Endothelial cell of umbilical vein (primary cell): ENCODE measurements around the gene SLC39A11. TPM values are rescaled to one million over a fixed set of nuclear protein-coding genes. Genes with fewer than 3 reads are reported as not detected.

Experiments used
- BruUV-seq: library from RNA; stranded (reverse); fragments of 400-500 nt; replicated peaks from 2 replicates; lab custom pipeline; 2021; lab: Mats Ljungman, UMichigan
- CTCF ChIA-PET: fragments of 300-600, 350-600 bp; sonication (Branson Sonifier 250); formaldehyde crosslinking; loops from one replicate; lab custom pipeline; 2021; ENCODE audit warnings: antibody characterized with exemption, inconsistent platforms; lab: Charles Lee
- POLR2A ChIA-PET: fragments of 300-600, 350-600 bp; sonication (Branson Sonifier 250); formaldehyde crosslinking; loops from one replicate; lab custom pipeline; 2021; ENCODE audit warnings: antibody characterized with exemption, inconsistent platforms; lab: Charles Lee
- DNase-seq: peaks from one replicate; pipeline ENCODE4 v3.0.0-alpha.2; 2011; ENCODE audit warnings: low read depth, low spot score
- FAIRE-seq: peaks from 2 replicates; lab custom pipeline; 2011; peaks lifted over from hg19 to GRCh38; lab: Jason Lieb, UNC
- H2AFZ ChIP-seq: 2 replicates; pipeline ENCODE4 v1.6.0; 2012; ENCODE audit warnings: low read depth, low read length, control low read depth, inconsistent platforms
- H3K27ac ChIP-seq: 2 replicates; pipeline ENCODE4 v1.5.1; 2011; ENCODE audit warnings: low read depth, mild to moderate bottlenecking, control low read depth, low read length, moderate library complexity; ENCODE audit not compliant: insufficient read depth
- H3K27me3 ChIP-seq, 2 experiments: 2 replicates each; pipeline versions ENCODE4 v1.6.0 to v1.6.1; 2011; ENCODE audit warnings: low read length in 2 of 2, mixed read lengths in 1 of 2; ENCODE audit not compliant: control insufficient read depth in 2 of 2, insufficient read depth in 2 of 2
- H3K36me3 ChIP-seq, 2 experiments: 2 replicates in 1 of 2; 3 replicates in 1 of 2; pipeline ENCODE4 v1.5.1; 2011; ENCODE audit warnings: low read length in 2 of 2, mild to moderate bottlenecking in 1 of 2, moderate library complexity in 1 of 2; ENCODE audit not compliant: control insufficient read depth in 2 of 2, insufficient read depth in 2 of 2; ENCODE audit errors: extremely low read depth in 1 of 2
- H3K4me1 ChIP-seq: 3 replicates; pipeline ENCODE4 v1.5.1; 2011; ENCODE audit warnings: mild to moderate bottlenecking, low read length; ENCODE audit not compliant: control insufficient read depth, insufficient read depth; ENCODE audit errors: extremely low read depth
- H3K4me2 ChIP-seq: 2 replicates; pipeline ENCODE4 v1.6.1; 2011; ENCODE audit warnings: low read length, control low read depth, mixed read lengths; ENCODE audit not compliant: insufficient read depth
- H3K4me3 ChIP-seq, 3 experiments: fragments of 200-600 bp in 1 of 3; sonication (generic), shearing (Covaris generic) in 1 of 3; replicated peaks in 1 of 3; 2 replicates each; pipeline ENCODE4 v1.5.1; 2011 to 2016; ENCODE audit warnings: control low read depth in 3 of 3, low read length in 3 of 3, mild to moderate bottlenecking in 2 of 3, inconsistent platforms in 1 of 3, low read depth in 1 of 3, moderate library complexity in 1 of 3; ENCODE audit not compliant: insufficient read depth in 1 of 3
- H3K79me2 ChIP-seq: 2 replicates; pipeline ENCODE4 v1.6.0; 2012; ENCODE audit warnings: low read length, inconsistent platforms; ENCODE audit not compliant: control insufficient read depth, insufficient read depth
- H3K9ac ChIP-seq: replicated peaks from 2 replicates; pipeline ENCODE3; 2011; ENCODE audit warnings: low read length, control low read depth; ENCODE audit not compliant: insufficient read depth; ENCODE audit errors: extremely low read depth
- H3K9me1 ChIP-seq: replicated peaks from 3 replicates; pipeline ENCODE4 v1.6.0; 2011; ENCODE audit warnings: mild to moderate bottlenecking, low read length; ENCODE audit not compliant: control insufficient read depth, insufficient read depth; ENCODE audit errors: extremely low read depth
- H3K9me3 ChIP-seq: replicated peaks from 2 replicates; pipeline ENCODE4 v1.5.1; 2012; ENCODE audit warnings: low read length, inconsistent platforms; ENCODE audit not compliant: control insufficient read depth, insufficient read depth
- H4K20me1 ChIP-seq: replicated peaks from 2 replicates; pipeline ENCODE3; 2011; ENCODE audit warnings: mild to moderate bottlenecking, low read length; ENCODE audit not compliant: control insufficient read depth, insufficient read depth; ENCODE audit errors: extremely low read depth
- EZH2 ChIP-seq: IDR thresholded peaks from 2 replicates; pipeline ENCODE4 v1.6.1; 2012; ENCODE audit warnings: borderline replicate concordance, low read depth, mild to moderate bottlenecking, moderate library complexity, low read length, inconsistent platforms; ENCODE audit not compliant: severe bottlenecking
- FOS ChIP-seq: IDR thresholded peaks from 2 replicates; pipeline ENCODE4 v1.6.1; 2011; ENCODE audit warnings: mild to moderate bottlenecking, low read length, moderate library complexity, borderline replicate concordance; ENCODE audit not compliant: insufficient read depth
- GATA2 ChIP-seq: IDR thresholded peaks from 2 replicates; pipeline ENCODE4 v1.7.0; 2011; ENCODE audit warnings: low read depth, mild to moderate bottlenecking, moderate library complexity, mixed read lengths, low read length; ENCODE audit not compliant: insufficient read length, insufficient read depth
- JUN ChIP-seq: IDR thresholded peaks from 2 replicates; pipeline ENCODE4 v1.6.1; 2011; ENCODE audit warnings: borderline replicate concordance, low read depth; ENCODE audit not compliant: insufficient read length, insufficient read depth
- MYC ChIP-seq: IDR thresholded peaks from one replicate; pipeline ENCODE4 v1.6.1; 2011; ENCODE audit warnings: mild to moderate bottlenecking, low read depth, low read length
- POLR2A ChIP-seq: IDR thresholded peaks from 2 replicates; pipeline ENCODE4 v1.6.1; 2012; ENCODE audit warnings: low read depth, mild to moderate bottlenecking, control low read depth, low read length
- POLR2AphosphoS5 ChIP-seq: IDR thresholded peaks from 2 replicates; pipeline ENCODE4 v1.6.1; 2012; ENCODE audit warnings: low read depth, mild to moderate bottlenecking, control low read depth, low read length, moderate library complexity; ENCODE audit not compliant: insufficient read depth
- dilution Hi-C: fragments of 300-500 bp; cut with MboI; formaldehyde crosslinking; loops from one replicate; pipeline ENCODE4 v1.15.0; 2019; ENCODE audit warnings: low sequenced_read_pairs; ENCODE audit not compliant: extremely low pct_ligation_motif_present
- intact Hi-C: fragments of 100-400 bp; cut with micrococcal nuclease; formaldehyde crosslinking; loops from one replicate; pipeline ENCODE4 v1.10.0; 2022
- polyA plus RNA-seq, 4 experiments: library from polyadenylated mRNA; depleted of rRNA in 3 of 4; stranded (reverse) in 3 of 4; unstranded in 1 of 4; fragments of >200 nt; gene quantifications; 2 replicates each; pipeline versions ENCODE4 v1.2.1 to v1.2.3, GENCODE V29; 2011 to 2012; ENCODE audit warnings: missing spikeins in 1 of 4
- total RNA-seq: library from RNA; stranded (reverse); gene quantifications from 2 replicates; pipeline ENCODE4 v1.2.3, GENCODE V29; 2021
- TF ChIP-seq, protein P1 (sequence below): IDR thresholded peaks from 2 replicates; pipeline ENCODE4 v1.6.1; 2011; ENCODE audit not compliant: insufficient read depth, insufficient read length
- TF ChIP-seq, protein P2 (sequence below), 2 donors: IDR thresholded peaks; 1 replicate in 1 of 2; 2 replicates in 1 of 2; pipeline ENCODE4 v1.5.1; 2011; ENCODE audit warnings: low read length in 2 of 2, mild to moderate bottlenecking in 2 of 2, moderate library complexity in 2 of 2, control low read depth in 1 of 2, inconsistent platforms in 1 of 2, low read depth in 1 of 2; ENCODE audit not compliant: insufficient read depth in 1 of 2; ENCODE audit errors: extremely low read depth in 1 of 2

SLC39A11 gene
- total and polyA plus RNA-seq, 2 donors (not counting 3 experiments of a cell fraction or from before 2014, with no cell fraction given): 8.1 to 11.9 TPM

DNA sequence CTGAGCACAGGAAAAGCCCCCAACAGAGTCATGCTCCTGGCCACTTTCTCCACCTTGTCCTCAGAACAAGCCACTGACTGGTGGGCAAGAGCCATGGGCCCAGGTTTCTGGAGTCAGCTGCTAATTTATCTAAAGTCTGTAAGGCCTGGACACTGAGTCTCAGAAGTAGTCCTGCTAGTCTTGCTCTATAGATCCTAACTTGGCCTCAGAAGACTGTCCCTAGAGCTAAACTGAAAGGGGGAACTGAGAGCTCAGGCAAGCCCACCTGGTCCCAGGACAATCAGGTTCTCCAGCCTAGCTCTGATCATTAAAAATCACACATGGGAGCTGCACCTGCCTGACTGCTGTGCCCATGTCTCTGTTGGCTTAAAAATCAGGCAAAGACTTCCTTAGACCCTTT is 485.8 kb downstream of the SLC39A11 start:
- no peaks in the 10 kb centered on the region for H3K79me2 ChIP-seq
- dilution Hi-C loops (no loop called here), intact Hi-C loops (no loop called here)
- no peaks in the 10 kb centered on the region for H3K36me3 ChIP-seq
- H3K9me1 ChIP-seq: no peaks in the 10 kb centered on the region
- no peaks in the 10 kb centered on the region for H3K4me1 ChIP-seq
- H3K9ac ChIP-seq: no peak overlapping the region
- FAIRE-seq: no peak
- ChIA-PET POLR2A (no interaction called here), CTCF (no interaction called here)
- H3K4me2 ChIP-seq: no peak overlapping the region
- DNase-seq: no peak
- no peak overlapping the region for H3K27ac ChIP-seq
- no peaks in the 10 kb centered on the region for H4K20me1 ChIP-seq
- no peaks in the 10 kb centered on the region for H3K27me3 ChIP-seq
- H2AFZ ChIP-seq: no peak overlapping the region
- no peaks in the 10 kb centered on the region for H3K9me3 ChIP-seq
- TF ChIP-seq, protein P1, sequence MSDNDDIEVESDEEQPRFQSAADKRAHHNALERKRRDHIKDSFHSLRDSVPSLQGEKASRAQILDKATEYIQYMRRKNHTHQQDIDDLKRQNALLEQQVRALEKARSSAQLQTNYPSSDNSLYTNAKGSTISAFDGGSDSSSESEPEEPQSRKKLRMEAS: no peak
- TF ChIP-seq EZH2: no peak
- TF ChIP-seq GATA2: no peak
- no peak for TF ChIP-seq MYC
- no peak for TF ChIP-seq POLR2A
- no peak overlapping the region for H3K4me3 ChIP-seq
- BruUV-seq: no TSS peak

DNA sequence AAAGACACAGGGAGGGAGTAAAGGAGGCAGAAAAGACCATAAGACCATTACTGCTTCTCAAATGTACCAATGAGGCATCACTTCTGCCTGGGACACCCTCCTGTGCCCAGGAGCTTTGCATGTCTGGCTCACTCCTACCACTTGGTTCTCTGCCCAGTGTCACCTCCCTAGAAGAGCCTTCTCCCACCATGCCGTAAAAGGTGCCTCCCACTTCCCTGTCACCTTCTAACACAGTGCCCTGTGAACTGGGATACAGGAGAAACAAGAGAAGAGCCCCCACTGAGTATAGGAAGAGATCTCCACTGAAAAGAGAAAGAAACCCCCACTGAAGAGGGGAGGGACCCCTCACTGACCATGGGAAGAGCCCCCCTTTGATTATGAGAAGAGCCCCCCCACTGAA is 486.9 kb downstream of the SLC39A11 start:
- FAIRE-seq (no peak), DNase-seq (no peak)
- Histone ChIP-seq H3K9me3 (no peaks in the 10 kb centered on the region), H4K20me1 (no peaks in the 10 kb centered on the region), H3K4me3 (no peak overlapping the region), H2AFZ (no peak overlapping the region), H3K27ac (no peak overlapping the region), H3K9ac (no peak overlapping the region), H3K9me1 (no peaks in the 10 kb centered on the region), H3K36me3 (no peaks in the 10 kb centered on the region), H3K4me2 (no peak overlapping the region), H3K79me2 (no peaks in the 10 kb centered on the region), H3K4me1 (no peaks in the 10 kb centered on the region), H3K27me3 (no peaks in the 10 kb centered on the region)
- dilution Hi-C loops (no loop called here), intact Hi-C loops (no loop called here)
- CTCF ChIA-PET: no interaction called here
- no TSS peak for BruUV-seq
- POLR2A ChIA-PET: no interaction called here
- TF ChIP-seq EZH2 (no peak), POLR2A (no peak), JUN (no peak), FOS (no peak), GATA2 (no peak), POLR2AphosphoS5 (no peak), MYC (no peak)
- TF ChIP-seq, protein P1: no peak
- TF ChIP-seq, protein P2, sequence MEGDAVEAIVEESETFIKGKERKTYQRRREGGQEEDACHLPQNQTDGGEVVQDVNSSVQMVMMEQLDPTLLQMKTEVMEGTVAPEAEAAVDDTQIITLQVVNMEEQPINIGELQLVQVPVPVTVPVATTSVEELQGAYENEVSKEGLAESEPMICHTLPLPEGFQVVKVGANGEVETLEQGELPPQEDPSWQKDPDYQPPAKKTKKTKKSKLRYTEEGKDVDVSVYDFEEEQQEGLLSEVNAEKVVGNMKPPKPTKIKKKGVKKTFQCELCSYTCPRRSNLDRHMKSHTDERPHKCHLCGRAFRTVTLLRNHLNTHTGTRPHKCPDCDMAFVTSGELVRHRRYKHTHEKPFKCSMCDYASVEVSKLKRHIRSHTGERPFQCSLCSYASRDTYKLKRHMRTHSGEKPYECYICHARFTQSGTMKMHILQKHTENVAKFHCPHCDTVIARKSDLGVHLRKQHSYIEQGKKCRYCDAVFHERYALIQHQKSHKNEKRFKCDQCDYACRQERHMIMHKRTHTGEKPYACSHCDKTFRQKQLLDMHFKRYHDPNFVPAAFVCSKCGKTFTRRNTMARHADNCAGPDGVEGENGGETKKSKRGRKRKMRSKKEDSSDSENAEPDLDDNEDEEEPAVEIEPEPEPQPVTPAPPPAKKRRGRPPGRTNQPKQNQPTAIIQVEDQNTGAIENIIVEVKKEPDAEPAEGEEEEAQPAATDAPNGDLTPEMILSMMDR (IDR thresholded peaks at IDR 0.05; ENCODE audit: extremely low read depth in 1 of 2, insufficient read depth in 1 of 2, low read depth in 1 of 2, low read length in 2 of 2): no peak
